OCI-LY1 (cell line): ENCODE results near the gene MAD2L1BP.
"Not testable (repeated sequence)": the region's sequence is repeated elsewhere in the genome, so short reads cannot be mapped to it uniquely, and the experiment has no call there.

Experiments used
- EZH2 ChIP-seq: fragments of 200-600 bp; sonication (generic), shearing (Covaris generic); IDR thresholded peaks from 2 replicates; pipeline ENCODE4 v1.8.0; 2017; ENCODE audit warnings: borderline replicate concordance, mixed run types, mild to moderate bottlenecking, antibody characterized with exemption, low read length, moderate library complexity, mixed read lengths
- TF ChIP-seq, protein P1 (sequence below): fragments of 200-600 bp; sonication (generic), shearing (Covaris generic); IDR thresholded peaks from 2 replicates; pipeline ENCODE4 v1.5.1; 2017; ENCODE audit warnings: mild to moderate bottlenecking, antibody characterized with exemption, low read length, moderate library complexity, mixed read lengths

DNA sequence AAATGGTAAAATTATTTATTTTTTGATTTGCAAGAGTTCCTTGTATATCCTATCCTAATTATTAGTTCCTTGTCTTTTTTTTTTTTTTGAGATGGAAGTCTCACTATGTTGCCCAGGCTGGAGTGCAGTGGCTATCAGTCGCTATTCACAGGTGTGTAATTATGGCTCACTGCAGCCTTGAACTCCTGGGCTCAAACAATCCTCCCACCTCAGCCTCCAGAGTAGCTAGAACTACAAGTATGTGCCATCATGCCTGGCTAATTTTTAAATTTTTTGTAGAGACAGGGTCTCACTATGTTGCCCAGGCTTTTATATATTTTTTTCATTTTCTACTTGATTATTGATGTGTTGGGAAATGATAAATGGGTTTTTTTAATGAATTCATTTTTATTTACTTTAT, 46.1 kb upstream of the MAD2L1BP start:
- TF ChIP-seq, protein P1, sequence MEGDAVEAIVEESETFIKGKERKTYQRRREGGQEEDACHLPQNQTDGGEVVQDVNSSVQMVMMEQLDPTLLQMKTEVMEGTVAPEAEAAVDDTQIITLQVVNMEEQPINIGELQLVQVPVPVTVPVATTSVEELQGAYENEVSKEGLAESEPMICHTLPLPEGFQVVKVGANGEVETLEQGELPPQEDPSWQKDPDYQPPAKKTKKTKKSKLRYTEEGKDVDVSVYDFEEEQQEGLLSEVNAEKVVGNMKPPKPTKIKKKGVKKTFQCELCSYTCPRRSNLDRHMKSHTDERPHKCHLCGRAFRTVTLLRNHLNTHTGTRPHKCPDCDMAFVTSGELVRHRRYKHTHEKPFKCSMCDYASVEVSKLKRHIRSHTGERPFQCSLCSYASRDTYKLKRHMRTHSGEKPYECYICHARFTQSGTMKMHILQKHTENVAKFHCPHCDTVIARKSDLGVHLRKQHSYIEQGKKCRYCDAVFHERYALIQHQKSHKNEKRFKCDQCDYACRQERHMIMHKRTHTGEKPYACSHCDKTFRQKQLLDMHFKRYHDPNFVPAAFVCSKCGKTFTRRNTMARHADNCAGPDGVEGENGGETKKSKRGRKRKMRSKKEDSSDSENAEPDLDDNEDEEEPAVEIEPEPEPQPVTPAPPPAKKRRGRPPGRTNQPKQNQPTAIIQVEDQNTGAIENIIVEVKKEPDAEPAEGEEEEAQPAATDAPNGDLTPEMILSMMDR = not testable (repeated sequence)
- TF ChIP-seq EZH2 = not testable (repeated sequence)
